Aorta (tissue), 5 donors: Measurements from ENCODE around the gene UXS1. TPM values are rescaled to one million over a fixed set of nuclear protein-coding genes. Genes with fewer than 3 reads are reported as not detected.

Experiments
- ATAC-seq: fragments of 200-7000 bp; cut with Tn5 transposase; one replicate; pipeline ENCODE4 v1.9.1; 2022; ENCODE audit warnings: moderate library complexity; ENCODE audit not compliant: low FRiP score
- DNase-seq, 2 donors: peaks; one replicate each; pipeline ENCODE4 v3.0.0-alpha.2; 2020
- H3K27ac ChIP-seq, 2 donors: one replicate each; pipeline ENCODE4 v1.5.1; 2013; ENCODE audit warnings: low read length in 2 of 2, mild to moderate bottlenecking in 2 of 2, moderate library complexity in 2 of 2, control low read depth in 1 of 2, inconsistent platforms in 1 of 2, low read depth in 1 of 2
- H3K27me3 ChIP-seq, 2 donors: one replicate each; pipeline ENCODE4 v1.6.1; 2013; ENCODE audit warnings: control low read depth in 1 of 2, low read length in 1 of 2, mild to moderate bottlenecking in 1 of 2, moderate library complexity in 1 of 2; ENCODE audit not compliant: insufficient read depth in 2 of 2, control insufficient read depth in 1 of 2
- H3K36me3 ChIP-seq, 2 donors: one replicate each; pipeline ENCODE4 v1.6.1; 2013; ENCODE audit warnings: control low read depth in 1 of 2, low read length in 1 of 2, mild to moderate bottlenecking in 1 of 2; ENCODE audit not compliant: insufficient read depth in 2 of 2, control insufficient read depth in 1 of 2
- H3K4me1 ChIP-seq, 2 donors: one replicate each; pipeline ENCODE4 v1.6.1; 2013; ENCODE audit warnings: low read length in 2 of 2, control low read depth in 1 of 2, mild to moderate bottlenecking in 1 of 2, moderate library complexity in 1 of 2; ENCODE audit not compliant: insufficient read depth in 2 of 2, control insufficient read depth in 1 of 2
- H3K4me3 ChIP-seq, 2 donors: one replicate each; pipeline ENCODE4 v1.5.1; 2013; ENCODE audit warnings: low read length in 2 of 2, control low read depth in 1 of 2, mild to moderate bottlenecking in 1 of 2
- H3K9me3 ChIP-seq: one replicate; pipeline ENCODE4 v1.6.1; 2013; ENCODE audit warnings: mild to moderate bottlenecking, low read length; ENCODE audit not compliant: control insufficient read depth
- WGBS, 2 donors: extraction: QIAGEN DNeasy Blood & Tissue Kit; methylation state at CpG; one replicate each; pipeline ENCODE4 v1.1.7; 2013; 5-methylcytosine and 5-hydroxymethylcytosine counted together
- intact Hi-C, 2 donors: fragments of 100-400 bp; cut with DNase I; formaldehyde crosslinking; loops; one replicate each; pipeline versions ENCODE4 v1.14.2 to v1.15.0; 2022
- polyA plus RNA-seq, 2 donors: library from polyadenylated mRNA; stranded (reverse); fragments of 200-250 nt; gene quantifications; one replicate each; pipeline ENCODE4 v1.2.3, GENCODE V29; 2013
- total RNA-seq, 2 donors: library from RNA; stranded (reverse); fragmentation: NEBNext Ultra II Directional; extraction: Animal tissue kit (Norgen Biotek cat#: 25700); gene quantifications; one replicate each; pipeline ENCODE4 v1.2.1, GENCODE V29; 2021
- donor health status: healthy with polysubstance abuse.
- donor health status: Bipolar disorder and iron deficiency.
- donor health status: DM: no; HTN: no; CAD: no.
- donor health status: DM: no; HTN: no; CAD: no.
- donor health status: DM: yes; HTN: yes; CAD: no.

The UXS1 gene
- total and polyA plus RNA-seq, 4 donors, result 10.5 to 29.3 (median 16.5) TPM

- ATAC-seq, result no peak
- Histone ChIP-seq H3K27me3 (no peaks in the 10 kb centered on the region), H3K27ac (no peak overlapping the region), H3K9me3 (no peaks in the 10 kb centered on the region), H3K4me1 (no peaks in the 10 kb centered on the region), H3K4me3 (no peak overlapping the region), H3K36me3 (peaks cover 0 to 3% of the 10 kb centered on the region in 2 donors)
- intact Hi-C loops, result loop anchor here in 1 of 2 donors (10.0 kb wide), 1 partner anchor 365 kb away; the partner anchor contains the start of gene RGPD3
- DNase-seq, result no peak
- 83 to 85% methylated on average over 5 of the region's 5 CpGs for WGBS, 2 donors
Measured at GRCh38 chr2:106099691-106100090, 94.4 kb downstream of the UXS1 start.

- Histone ChIP-seq H3K36me3 (peaks cover 6 to 7% of the 10 kb centered on the region in 2 donors), H3K9me3 (no peaks in the 10 kb centered on the region), H3K27me3 (no peaks in the 10 kb centered on the region), H3K27ac (no peak overlapping the region), H3K4me1 (no peaks in the 10 kb centered on the region), H3K4me3 (no peak overlapping the region)
- no peak for ATAC-seq
- WGBS, 2 donors, result 75 to 76% methylated on average over 9 of the region's 9 CpGs
- no peak for DNase-seq
- intact Hi-C loops, result no loop called here
Measured at GRCh38 chr2:106098664-106099063, 95.4 kb downstream of the UXS1 start.

- whole genome bisulfite sequencing, 2 donors, result 63 to 69% methylated on average over 3 of the region's 3 CpGs
- intact Hi-C loops, result no loop called here
- H3K4me1 ChIP-seq, result no peaks in the 10 kb centered on the region
- peaks cover 6 to 9% of the 10 kb centered on the region in 2 donors for H3K36me3 ChIP-seq
- no peaks in the 10 kb centered on the region for H3K9me3 ChIP-seq
- H3K27me3 ChIP-seq, result no peaks in the 10 kb centered on the region
- DNase-seq (no peak), ATAC-seq (no peak)
- H3K27ac ChIP-seq, result no peak overlapping the region
- no peak overlapping the region for H3K4me3 ChIP-seq
Measured at GRCh38 chr2:106098081-106098480, 96.0 kb downstream of the UXS1 start.

GRCh38 chr2:106097038-106098000, 96.8 kb downstream of the UXS1 start:
- peaks cover 6 to 9% of the 10 kb centered on the region in 2 donors for H3K36me3 ChIP-seq
- ATAC-seq (peak; percentile 40), DNase-seq (peak in 1 of 2 donors; percentile 59)
- H3K27me3 ChIP-seq, result no peaks in the 10 kb centered on the region
- no peaks in the 10 kb centered on the region for H3K9me3 ChIP-seq
- WGBS, 2 donors, result 94 to 95% methylated on average over 26 of the region's 26 CpGs
- no peak overlapping the region for H3K4me3 ChIP-seq
- H3K27ac ChIP-seq, result no peak overlapping the region
- no peaks in the 10 kb centered on the region for H3K4me1 ChIP-seq
- intact Hi-C loops, result no loop called here

- 89 to 92% methylated on average over 12 of the region's 12 CpGs for WGBS, 2 donors
- peaks cover 6 to 9% of the 10 kb centered on the region in 2 donors for H3K36me3 ChIP-seq
- no peak overlapping the region for H3K4me3 ChIP-seq
- no peaks in the 10 kb centered on the region for H3K4me1 ChIP-seq
- intact Hi-C loops, result no loop called here
- no peak for ATAC-seq
- H3K27ac ChIP-seq, result no peak overlapping the region
- no peak for DNase-seq
- H3K9me3 ChIP-seq, result no peaks in the 10 kb centered on the region
- H3K27me3 ChIP-seq, result no peaks in the 10 kb centered on the region
Measured at GRCh38 chr2:106096299-106097037, 97.6 kb downstream of the UXS1 start.

- Histone ChIP-seq H3K9me3 (no peaks in the 10 kb centered on the region), H3K27me3 (no peaks in the 10 kb centered on the region), H3K36me3 (peaks cover 6 to 9% of the 10 kb centered on the region in 2 donors), H3K4me1 (no peaks in the 10 kb centered on the region), H3K4me3 (no peak overlapping the region), H3K27ac (no peak overlapping the region)
- WGBS, 2 donors, result 91 to 93% methylated on average over 21 of the region's 21 CpGs
- DNase-seq (peak; percentile 62 to 71), ATAC-seq (peak; percentile 19)
- intact Hi-C loops, result no loop called here
Measured at GRCh38 chr2:106095478-106096298, 98.4 kb downstream of the UXS1 start.

- peaks cover 4 to 9% of the 10 kb centered on the region in 2 donors for H3K36me3 ChIP-seq
- intact Hi-C loops, result loop anchor here in 1 of 2 donors (5.0 kb wide), 1 partner anchor 177 kb away; no protein-coding TSS in a partner anchor
Measured at GRCh38 chr2:106094131-106094841, 99.8 kb downstream of the UXS1 start.

More at GRCh38 chr2:106094131-106094841, 99.8 kb downstream of the UXS1 start:
- Histone ChIP-seq H3K9me3 (no peaks in the 10 kb centered on the region), H3K4me3 (no peak overlapping the region), H3K27me3 (no peaks in the 10 kb centered on the region), H3K27ac (no peak overlapping the region), H3K4me1 (no peaks in the 10 kb centered on the region)
- DNase-seq (no peak), ATAC-seq (no peak)
- WGBS, 2 donors, result 90 to 92% methylated on average over 13 of the region's 13 CpGs
